NCI-H1092 (cell line): Measurements from ENCODE around the gene SLC12A8.

ENCODE experiments used
- DNase-seq: peaks from one replicate; lab custom pipeline; 2025; lab: John Stamatoyannopoulos, UW

SLC12A8 gene, protein sequence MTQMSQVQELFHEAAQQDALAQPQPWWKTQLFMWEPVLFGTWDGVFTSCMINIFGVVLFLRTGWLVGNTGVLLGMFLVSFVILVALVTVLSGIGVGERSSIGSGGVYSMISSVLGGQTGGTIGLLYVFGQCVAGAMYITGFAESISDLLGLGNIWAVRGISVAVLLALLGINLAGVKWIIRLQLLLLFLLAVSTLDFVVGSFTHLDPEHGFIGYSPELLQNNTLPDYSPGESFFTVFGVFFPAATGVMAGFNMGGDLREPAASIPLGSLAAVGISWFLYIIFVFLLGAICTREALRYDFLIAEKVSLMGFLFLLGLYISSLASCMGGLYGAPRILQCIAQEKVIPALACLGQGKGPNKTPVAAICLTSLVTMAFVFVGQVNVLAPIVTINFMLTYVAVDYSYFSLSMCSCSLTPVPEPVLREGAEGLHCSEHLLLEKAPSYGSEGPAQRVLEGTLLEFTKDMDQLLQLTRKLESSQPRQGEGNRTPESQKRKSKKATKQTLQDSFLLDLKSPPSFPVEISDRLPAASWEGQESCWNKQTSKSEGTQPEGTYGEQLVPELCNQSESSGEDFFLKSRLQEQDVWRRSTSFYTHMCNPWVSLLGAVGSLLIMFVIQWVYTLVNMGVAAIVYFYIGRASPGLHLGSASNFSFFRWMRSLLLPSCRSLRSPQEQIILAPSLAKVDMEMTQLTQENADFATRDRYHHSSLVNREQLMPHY

DNA sequence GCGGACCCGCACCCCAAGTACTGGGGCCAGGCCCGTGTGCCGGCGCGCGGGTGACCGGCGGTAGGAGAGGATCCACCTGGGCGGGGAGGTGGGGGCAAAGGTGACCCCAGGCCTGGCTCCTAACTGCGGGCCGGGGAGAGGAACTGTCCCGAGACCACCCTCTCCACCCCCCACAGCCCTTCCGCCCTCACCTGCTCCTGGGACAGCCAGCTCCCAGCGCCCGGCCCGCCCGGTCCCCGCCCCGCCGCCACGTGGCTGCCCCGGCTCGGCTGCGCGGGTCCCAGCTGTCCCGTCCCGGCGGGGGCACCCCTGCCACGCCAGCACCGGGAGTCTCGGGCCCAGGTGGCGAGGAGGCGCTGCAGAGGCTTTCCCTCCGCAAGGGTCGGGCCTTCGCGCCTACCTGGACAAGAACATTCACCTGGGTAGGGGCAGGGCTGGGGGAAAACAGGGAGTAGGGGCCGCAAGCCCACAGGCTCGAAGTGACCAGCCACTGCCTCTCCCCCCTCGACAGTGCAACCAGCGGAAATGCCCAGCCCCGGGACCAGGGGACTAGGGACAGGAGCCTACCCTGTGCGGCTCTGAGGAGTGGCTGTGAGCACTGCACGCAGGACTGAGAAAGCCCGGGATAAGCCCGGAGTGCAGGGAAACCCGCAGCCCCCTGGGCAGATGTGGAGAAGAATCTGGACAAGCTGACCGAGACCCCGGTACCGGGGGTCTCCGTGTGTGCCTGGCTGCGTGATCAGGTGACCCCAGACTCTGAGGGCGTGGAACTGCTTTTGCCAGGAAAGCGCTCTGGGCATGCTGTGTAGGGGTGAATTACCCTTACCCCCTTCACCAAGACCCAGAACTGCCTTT lies at the start of gene SLC12A8:
Gene SLC12A8, minus strand, starts transcription at position 240 of the 855 bp plus-strand sequence. CDS start 1,399 bp downstream, outside the sequence.
- DNase-seq: no peak

DNA sequence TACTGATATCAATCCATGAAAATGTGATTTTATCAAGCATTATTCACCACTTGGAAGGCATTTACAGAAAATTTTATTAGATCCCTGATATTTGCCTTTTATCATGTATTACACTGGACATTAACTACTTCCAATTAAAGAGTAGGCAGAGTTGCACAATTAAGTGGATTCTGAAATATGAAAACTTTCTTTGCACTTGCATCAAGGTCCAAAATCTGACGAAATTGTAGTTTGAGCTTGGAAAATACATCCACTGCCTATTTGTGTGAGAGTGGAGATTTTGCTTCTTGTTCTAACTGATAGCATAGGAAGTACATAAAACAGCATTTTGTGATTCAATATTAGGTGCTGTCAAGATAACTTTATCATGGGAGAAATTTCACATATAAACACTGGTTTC lies 49.6 kb upstream of the SLC12A8 start:
- no peak for DNase-seq

DNA sequence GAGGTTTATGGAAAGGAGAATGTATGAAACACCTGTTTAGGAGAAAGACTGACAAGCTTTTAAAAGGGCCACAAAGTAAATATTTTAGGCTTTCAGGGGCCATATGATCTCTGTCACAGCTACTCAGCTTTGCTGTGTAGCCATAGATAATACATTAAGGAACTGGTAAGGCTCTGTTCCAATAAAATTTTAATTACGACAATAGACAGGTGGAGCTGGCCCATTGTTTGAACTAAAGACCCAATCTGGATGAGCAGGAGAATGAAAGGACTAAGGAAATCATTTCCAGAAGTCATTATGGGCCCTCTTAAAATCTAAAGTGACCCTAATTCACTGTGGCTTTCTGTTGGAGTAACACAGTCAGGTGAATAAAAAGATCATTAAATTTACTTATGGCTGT lies 48.5 kb upstream of the SLC12A8 start:
- DNase-seq: peak; percentile 25

DNA sequence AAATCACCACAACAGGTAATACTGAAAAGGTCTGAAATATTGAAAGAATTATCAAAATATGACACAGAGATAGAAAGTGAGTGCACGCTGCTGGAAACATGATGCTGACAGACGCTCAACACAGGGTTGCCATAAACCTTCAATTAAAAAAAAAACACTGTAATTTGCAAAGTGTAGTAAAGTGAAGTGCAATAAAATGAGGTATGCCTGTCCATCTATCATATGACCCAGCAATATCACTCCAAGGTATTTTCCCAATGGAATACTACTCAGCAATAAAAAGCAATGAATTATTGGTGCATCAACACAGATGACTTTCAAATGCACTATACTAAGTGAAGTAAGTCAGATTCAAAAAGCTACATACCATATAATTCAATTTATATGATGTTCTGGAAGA lies 47.6 kb upstream of the SLC12A8 start:
- DNase-seq: no peak

DNA sequence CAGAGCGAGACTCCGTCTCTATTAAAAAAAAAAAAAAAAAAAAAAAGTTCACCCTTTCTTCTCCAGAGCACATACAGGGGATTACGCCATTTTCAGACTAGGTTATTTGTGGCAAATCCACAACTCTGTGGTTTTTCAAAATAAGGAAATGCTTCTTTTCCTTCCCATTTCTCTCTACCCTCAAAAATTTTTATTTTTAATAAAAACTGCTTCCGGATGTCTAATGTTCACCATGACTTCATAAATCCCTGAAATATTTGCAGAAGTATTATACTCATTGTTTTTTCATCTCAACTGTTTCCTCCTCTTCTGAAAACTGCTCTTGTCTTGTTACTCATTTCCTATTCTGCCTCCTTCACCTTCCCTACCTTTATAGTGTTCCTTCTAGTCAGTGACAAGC lies 45.0 kb upstream of the SLC12A8 start:
- no peak for DNase-seq

DNA sequence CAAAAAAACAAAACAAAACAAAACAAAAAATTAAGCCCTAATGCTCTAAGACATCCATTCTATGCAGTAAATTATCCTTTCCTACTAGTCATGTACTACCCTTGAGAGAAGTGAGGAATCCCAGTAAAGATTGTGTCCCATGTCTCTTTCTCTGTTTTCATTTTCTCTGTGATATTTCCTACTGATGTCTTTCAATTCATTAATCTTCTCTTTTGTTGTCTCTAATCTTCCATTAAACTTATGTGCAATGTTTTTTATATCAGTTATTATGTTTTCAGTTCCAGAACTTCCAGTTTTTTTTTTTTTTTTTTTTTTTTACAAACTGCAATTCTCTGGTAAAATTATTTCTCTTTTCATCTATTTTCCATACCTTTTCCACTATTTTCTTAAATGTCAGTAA lies 44.1 kb upstream of the SLC12A8 start:
- no peak for DNase-seq

DNA sequence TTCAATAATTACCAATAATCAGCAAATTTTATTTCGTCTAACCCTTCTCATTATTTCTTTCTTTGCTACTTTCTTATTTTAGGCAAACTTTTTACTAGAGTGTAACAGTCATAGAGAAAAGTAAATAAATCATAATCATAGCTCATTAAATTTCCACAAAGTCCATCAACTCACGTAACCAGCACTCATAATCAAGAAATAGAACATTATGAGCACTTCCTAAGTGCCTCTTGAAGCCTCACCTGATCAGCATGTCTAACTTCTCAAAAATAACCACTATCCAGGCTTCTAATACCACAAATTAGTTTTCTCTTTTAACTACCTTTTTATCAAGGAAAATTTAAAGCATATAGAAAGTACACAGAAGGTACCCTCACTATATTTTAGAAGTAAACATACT lies 38.4 kb upstream of the SLC12A8 start:
- no peak for DNase-seq

DNA sequence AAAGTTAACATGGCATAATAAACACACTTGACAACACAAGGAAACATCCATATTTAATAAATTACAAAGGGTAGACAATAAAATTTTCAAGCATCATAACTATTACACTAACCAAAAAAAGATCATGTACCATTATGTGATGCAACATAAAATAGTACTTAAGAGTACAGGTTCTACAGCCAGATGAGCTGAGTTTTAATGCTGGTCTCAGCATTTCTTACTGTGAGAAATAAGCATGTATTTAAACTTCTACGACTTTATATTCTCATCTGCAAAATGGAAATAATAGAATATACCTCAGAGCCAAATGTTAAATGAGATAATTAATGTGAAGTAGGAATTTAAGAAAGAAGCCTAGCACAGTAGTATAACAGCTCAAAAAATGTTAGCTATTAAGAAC lies 33.7 kb upstream of the SLC12A8 start:
- no peak for DNase-seq

DNA sequence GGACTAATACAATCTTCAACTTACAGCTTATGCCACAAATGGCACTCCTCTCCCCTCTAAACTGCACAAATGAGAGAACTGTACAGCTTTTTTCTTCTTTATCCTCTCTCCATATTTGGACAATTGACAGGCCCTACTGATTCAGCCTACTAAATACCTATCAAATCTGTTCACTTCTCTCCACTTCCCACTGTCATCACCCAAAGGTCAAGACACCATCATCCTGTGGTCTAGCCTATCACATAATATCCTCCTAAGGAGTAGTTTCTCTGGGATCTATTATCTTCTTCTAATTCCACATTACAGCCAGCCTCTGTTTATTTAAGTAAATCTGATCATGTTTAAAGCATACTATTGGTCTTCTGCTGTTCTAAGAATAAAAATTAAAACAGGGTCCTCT lies 33.0 kb upstream of the SLC12A8 start:
- DNase-seq: no peak

DNA sequence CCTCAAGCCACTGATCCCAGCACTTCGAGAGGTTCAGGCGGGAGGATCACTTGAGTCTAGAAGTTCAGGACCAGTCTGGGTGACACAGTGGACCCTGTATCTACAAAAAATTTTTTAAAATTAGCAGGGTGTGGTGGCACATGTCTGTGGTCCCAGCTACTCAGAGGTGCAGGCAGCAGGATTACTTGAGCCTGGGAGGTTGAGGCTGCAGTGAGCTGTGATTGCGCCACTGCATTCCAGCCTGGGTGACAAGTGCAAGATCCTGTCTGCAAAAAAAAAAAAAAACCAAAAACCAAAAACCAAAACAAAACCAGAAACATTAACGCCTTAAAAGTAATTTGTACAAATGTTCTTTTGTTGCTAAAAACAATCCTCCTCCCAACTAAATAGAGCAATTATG lies 27.9 kb upstream of the SLC12A8 start:
- DNase-seq: no peak

DNA sequence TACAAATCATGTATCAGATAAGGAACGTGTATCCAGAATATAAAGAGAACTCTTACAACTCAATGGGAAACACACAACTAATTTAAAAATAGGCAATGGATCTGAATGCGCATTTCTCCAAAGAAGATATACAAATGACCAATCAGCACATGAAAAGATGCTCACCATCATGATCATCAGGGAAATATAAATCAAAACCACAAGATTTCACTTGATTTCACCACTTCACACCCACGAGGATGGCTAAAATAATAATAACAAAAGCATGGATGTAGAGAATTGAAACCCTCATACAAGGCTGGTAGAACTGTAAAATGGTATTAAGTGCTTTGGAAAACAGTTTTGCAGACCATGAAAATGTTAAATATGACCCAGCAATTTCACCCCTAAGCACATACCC lies 26.7 kb upstream of the SLC12A8 start:
- DNase-seq: no peak

DNA sequence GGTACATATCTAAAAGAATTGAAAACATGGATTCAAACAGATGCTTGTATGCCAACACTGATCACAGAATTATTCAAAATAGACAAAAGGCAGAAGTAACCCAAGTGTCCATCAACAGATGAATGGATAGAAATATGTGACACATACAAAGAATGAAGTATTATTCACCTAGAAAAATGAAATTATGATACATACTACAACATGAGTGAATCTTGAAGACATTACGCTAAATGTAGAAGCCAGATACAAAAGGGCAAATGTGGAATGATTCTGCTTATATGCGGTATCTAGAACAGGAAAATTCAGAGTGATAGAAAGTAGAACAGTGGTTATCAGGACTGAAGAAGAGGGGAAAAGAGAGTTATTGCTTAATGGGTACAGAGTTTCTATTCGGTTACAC lies 26.2 kb upstream of the SLC12A8 start:
- DNase-seq: no peak

DNA sequence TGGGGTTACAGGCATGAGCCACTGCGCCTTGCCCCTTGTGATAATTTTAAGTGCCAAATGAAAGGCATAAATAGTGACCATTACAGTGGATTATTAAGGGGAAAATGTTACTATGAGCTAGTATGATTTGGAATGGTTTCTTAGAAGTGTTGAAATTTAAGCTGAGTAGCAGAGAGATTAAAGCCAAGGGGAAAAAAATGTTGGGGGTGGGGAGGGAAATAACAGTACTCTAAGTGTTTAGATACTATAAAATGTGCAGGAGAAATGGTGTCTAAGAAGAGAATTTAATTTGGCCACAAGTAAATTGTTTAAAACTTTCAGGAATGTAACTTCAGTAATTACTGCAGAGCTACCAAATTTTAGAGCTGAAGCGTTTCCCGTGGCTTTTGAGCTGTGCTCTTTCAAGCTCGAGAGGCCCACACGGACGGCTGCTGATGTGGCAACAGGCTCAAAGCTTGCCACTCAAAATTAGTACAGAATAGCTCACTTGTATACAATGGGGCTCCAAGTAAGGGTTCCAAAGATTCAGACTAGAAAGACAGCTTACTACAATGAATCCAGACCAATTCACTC lies 23.9 kb upstream of the SLC12A8 start:
- no peak for DNase-seq

DNA sequence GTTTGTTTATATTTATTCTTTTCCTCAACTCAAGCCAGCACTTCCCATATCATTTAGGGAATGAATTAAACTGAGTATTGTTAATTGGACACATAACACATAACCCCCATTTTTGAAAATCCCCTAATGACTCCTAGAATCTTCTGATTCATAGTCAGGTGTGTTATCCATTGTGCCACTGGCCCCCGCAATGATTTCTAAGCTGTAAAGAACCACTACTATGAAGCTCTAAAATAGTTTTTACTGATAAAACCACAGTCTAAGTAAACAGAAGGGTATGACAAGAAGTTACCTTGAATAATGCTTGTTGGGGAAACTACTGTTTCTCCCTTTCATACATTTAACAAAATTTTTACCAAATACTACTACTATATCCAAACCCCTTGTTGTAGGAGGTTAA lies 22.3 kb upstream of the SLC12A8 start:
- DNase-seq: no peak

DNA sequence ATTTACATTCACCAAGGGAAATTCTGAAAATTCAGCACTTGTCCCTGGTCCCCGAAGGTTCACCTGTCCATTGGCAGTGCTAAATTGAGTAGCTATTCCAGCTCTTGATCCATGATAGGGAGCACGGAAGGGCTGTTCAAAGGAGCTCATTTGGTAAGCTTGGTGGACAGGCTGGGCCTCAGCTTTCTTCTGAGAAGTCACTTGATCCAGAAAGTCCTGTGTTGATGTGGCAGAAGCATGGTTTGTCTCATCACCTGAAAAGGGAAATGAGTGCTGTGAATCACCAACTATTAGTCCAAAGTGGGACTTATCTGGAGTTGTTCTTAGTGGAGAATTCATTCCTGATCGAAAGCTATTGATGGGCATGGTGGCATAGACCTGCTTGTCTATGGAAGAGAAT lies 19.9 kb upstream of the SLC12A8 start:
- DNase-seq: no peak

DNA sequence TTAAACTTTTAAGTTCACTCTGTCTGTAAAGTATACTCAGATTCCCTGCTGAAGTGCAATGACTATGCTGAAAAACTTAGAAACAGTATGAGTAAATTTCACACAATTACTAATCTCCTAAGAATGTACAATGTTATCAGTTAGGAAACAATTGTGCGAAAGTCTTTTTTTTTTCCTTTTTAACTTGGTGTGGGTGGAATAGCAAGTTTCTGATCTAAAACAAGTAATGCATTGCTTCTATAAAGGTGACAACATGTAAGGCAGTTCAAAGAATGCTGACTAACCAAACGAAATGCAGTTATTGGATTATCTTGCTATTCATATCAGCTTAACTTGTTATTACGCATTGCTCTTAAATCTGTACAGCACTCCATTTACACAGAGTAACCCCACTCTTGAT lies 19.3 kb upstream of the SLC12A8 start:
- no peak for DNase-seq

DNA sequence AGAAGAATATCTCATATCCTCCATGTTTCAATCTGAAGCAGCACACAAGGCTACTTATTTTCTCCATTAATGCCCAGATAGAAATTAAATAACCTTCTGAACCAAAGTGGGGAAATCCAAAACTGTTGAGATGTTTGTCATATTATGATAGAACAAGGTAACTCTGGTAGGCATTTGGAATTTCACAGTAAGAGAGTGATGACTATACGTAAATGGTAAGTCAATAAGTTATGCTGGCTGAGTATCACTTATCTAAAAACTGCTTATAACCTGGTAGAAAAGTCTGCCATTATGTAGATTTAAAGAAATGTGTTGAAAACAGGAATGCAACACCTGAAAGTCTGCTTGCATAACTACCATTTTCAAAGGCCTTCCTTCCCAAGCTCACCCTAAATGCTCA lies 17.2 kb upstream of the SLC12A8 start:
- DNase-seq: no peak

DNA sequence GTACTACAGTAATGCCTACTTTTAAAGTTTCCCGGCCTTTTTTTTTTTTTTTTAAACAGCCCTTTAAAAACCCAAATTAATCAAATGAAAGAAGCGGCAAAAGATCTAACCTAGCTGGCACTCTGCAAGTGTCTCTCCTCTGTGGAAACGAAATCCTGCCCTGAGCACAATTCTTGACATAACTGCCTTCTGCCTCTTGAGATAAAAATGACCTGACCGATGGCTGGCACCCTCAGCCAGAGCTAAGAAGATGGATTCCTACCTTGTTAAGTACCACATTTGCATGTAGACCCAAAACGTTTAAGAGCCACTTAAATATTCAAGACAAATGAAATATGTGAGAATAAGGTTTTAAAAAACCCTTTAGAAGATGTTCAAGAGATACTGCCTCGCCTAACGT lies 16.6 kb upstream of the SLC12A8 start:
- no peak for DNase-seq

DNA sequence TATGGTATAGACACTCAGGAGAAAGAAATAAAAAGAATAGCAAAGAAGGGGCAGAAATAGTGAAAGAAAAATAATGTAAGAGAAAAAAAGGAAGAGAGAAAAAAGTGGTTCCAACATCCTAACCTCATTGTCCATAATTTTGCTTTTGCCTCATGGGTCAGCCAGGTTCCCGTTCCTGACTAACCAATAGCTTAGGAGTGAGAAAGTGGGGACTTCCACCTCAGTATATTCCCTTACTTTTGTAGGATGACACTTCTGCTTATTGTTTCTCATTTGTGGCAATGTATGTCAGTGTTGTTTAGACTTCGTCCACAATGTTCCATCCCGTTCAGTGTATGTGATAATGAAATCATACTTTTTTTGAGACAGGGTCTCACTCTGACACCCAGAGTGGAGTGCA lies 9.3 kb upstream of the SLC12A8 start:
- no peak for DNase-seq

DNA sequence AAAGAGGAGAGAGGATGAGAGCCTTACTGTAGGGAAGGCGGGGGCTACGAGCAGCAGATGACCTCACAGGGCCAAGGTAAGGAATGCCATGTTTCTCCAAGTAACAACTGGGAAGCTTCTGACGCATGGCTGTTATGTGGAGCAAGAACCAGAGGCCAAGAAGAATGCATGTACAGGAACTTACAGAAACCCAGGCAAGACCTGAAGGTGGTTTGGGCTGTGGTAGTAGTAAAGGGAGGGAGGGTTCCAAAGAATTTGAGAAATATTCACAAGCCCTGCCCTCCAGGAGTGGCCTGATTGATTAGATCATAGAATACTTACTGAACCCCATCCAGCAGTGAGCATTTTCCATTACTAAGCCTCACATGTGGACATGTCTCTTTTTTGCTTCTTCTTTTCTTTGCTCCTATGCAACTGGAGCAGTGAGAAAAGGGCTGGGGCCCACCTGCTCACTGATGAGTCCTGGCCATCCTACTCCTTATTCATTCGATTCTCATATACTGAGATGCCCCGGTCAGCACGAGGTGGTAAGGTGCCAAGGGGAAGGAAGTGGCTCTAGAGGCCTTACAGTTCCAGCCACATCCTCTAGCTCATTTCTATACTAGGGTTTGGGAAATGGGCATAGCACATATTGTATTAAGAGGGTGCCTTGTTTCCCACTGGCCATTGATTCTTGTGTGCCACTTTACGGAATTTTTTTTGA lies 8.3 kb upstream of the SLC12A8 start:
- DNase-seq: no peak

DNA sequence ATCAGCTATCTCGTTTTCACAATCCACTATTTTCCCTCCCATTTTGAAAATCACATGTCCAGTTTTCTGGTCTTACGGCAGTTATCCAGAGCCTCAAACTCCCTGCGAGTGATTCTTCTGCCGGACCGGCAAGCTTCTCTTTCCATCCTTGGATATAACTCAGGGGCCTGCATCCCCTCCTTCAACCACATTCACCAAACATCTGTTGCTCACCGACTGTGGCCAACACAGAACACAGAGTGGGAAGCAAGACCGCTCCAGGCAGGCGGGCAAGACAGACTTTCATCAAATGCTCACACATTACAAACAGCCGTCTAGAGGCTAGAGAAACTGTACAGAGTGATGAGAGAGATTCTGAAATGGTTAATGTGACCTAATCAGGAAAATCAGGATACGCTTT lies 7.6 kb upstream of the SLC12A8 start:
- DNase-seq: no peak

DNA sequence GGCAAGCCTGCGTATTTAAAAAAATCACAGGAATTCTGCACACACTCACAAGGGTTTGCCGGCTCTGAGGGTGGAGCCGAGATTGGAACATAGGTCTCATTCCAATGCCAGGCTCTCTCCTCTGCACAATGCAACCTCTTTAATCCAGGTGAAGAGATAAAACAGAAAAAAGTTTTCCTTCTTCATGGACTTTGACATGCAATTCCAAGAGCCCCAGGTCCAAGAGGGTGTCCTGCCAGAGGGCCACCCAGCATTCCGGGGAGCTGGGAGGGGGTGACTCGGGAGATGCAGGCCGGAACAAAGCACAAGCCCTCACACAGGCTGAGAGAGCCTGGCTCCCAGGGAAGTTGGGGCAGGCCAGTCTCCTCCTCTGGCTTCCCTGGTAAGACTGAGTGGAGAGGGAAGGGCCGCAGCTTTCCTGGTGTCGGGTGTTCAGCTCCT lies 6.7 kb upstream of the SLC12A8 start:
- no peak for DNase-seq
